Gastrocnemius medialis (tissue), 4 donors: Measurements from ENCODE around the gene TET2. TPM values are rescaled to one million over a fixed set of nuclear protein-coding genes. Genes with fewer than 3 reads are reported as not detected.

Experiments
- ATAC-seq, 2 donors: fragments of 150-250 bp; one replicate each; pipeline ENCODE4 v1.9.1; 2016
- DNase-seq, 2 donors: peaks; one replicate each; pipeline ENCODE4 v3.0.0-alpha.2; 2019
- H3K27ac ChIP-seq, 4 donors: fragments of 200-600 bp; sonication (generic); 1 replicate in 1 of 4; 2 replicates in 3 of 4; pipeline ENCODE4 v1.5.1; 2016 to 2018; ENCODE audit warnings: mild to moderate bottlenecking in 2 of 4, moderate library complexity in 1 of 4
- H3K27me3 ChIP-seq, 3 donors: fragments of 200-600 bp; sonication (generic) in 2 of 3; 1 replicate in 1 of 3; 2 replicates in 2 of 3; pipeline versions ENCODE4 v1.5.1 to v1.6.0; 2016 to 2019; ENCODE audit warnings: mild to moderate bottlenecking in 1 of 3, moderate library complexity in 1 of 3
- H3K36me3 ChIP-seq, 2 donors: fragments of 200-600 bp; sonication (generic) in 1 of 2; one replicate each; pipeline ENCODE4 v1.5.1; 2017 to 2018
- H3K4me1 ChIP-seq, 2 donors: fragments of 200-600 bp; sonication (generic) in 1 of 2; one replicate each; pipeline ENCODE4 v1.5.1; 2016 to 2017; ENCODE audit warnings: mild to moderate bottlenecking in 2 of 2
- H3K4me3 ChIP-seq, 4 donors: fragments of 200-600 bp; sonication (generic) in 3 of 4; 1 replicate in 1 of 4; 2 replicates in 3 of 4; pipeline ENCODE4 v1.5.1; 2016 to 2019; ENCODE audit warnings: mild to moderate bottlenecking in 2 of 4
- H3K9me3 ChIP-seq, 3 donors: fragments of 200-600 bp; sonication (generic) in 2 of 3; 1 replicate in 1 of 3; 2 replicates in 2 of 3; pipeline ENCODE4 v1.5.1; 2016 to 2019
- POLR2A ChIP-seq, 2 donors: fragments of 450-650 bp; IDR thresholded peaks; one replicate each; pipeline ENCODE4 v1.6.1; 2017; ENCODE audit warnings: antibody characterized with exemption in 2 of 2, mild to moderate bottlenecking in 2 of 2, moderate library complexity in 2 of 2
- in situ Hi-C, 4 donors: fragments of 200-750 bp; cut with MboI; loops; one replicate each; pipeline versions ENCODE4 v1.15.0 to v1.8.0; 2017; ENCODE audit warnings: low sequenced_read_pairs in 4 of 4
- intact Hi-C: fragments of 100-400 bp; cut with DNase I; formaldehyde crosslinking; loops from one replicate; pipeline ENCODE4 v1.15.1; 2023; ENCODE audit warnings: low total_unique reads
- total RNA-seq, 4 donors: library from RNA; depleted of rRNA; stranded (reverse); fragments of >200 nt; gene quantifications; one replicate each; pipeline versions ENCODE4 v1.1.0 to v1.2.3, GENCODE V29; 2016
- TF ChIP-seq, protein P1 (sequence below), 5 experiments: fragments of 450-650 bp in 3 of 5; fragments of 200-600 bp in 2 of 5; sonication (generic) in 2 of 5; IDR thresholded peaks in 4 of 5; conservative IDR thresholded peaks in 1 of 5; 1 replicate in 4 of 5; 2 replicates in 1 of 5; pipeline ENCODE4 v1.5.1; 2016 to 2019; ENCODE audit warnings: antibody characterized with exemption in 5 of 5, mild to moderate bottlenecking in 3 of 5, moderate library complexity in 3 of 5

TET2 gene
- total RNA-seq, 4 donors from 2014 or later: 12.9 to 18.0 (median 16.4) TPM

DNA sequence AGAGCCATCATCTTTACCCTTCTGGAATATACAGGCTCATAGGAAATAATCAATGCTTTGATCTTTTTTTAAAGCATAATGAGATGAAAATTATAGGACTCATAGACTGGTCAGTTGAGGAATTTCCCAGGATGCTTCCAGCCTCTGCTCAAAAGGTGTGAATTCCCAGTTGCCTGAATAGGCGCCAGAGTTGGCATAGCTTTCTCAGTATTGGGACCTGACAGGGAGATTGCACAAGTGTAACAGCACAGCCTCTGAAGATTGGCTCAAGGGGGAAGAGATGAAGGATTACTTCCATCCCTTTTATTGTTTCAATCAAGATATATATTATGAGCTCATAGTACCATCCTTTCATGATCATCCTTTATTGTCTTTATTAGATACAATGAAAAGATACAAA, 17.9 kb downstream of the TET2 start:
- DNase-seq (no peak), ATAC-seq (no peak)
- intact Hi-C loops: no loop called here
- H3K4me1 ChIP-seq: peaks cover 21% of the 10 kb centered on the region in 2 donors
- no peak overlapping the region for H3K4me3 ChIP-seq
- no peak overlapping the region for H3K27ac ChIP-seq
- no peak for TF ChIP-seq POLR2A (IDR thresholded peaks at IDR 0.05)
- in situ Hi-C loops: no loop called here
- no peaks in the 10 kb centered on the region for H3K9me3 ChIP-seq
- no peaks in the 10 kb centered on the region for H3K36me3 ChIP-seq
- no peaks in the 10 kb centered on the region for H3K27me3 ChIP-seq

DNA sequence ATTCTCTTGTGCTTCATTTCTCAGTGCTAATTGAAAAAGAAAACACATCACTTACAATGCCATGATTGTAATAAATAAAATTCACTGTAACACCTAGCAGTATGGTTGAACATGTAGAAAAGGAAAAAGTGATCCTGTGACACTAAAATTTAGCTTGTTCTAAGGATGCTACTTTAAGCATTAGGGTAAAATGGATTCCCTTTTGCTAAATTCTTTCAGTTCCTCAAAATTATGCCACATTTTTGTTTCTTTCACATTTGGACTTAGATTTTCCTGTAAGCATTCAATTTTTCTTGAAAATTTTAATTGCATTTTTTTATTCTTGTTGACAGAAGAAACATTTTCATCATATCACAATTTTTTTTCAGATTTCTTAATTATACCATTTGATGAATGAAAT, 19.4 kb downstream of the TET2 start:
- no peak overlapping the region for H3K4me3 ChIP-seq
- intact Hi-C loops (no loop called here), in situ Hi-C loops (no loop called here)
- DNase-seq (no peak), ATAC-seq (no peak)
- peaks cover 31 to 36% of the 10 kb centered on the region in 2 donors for H3K4me1 ChIP-seq
- no peaks in the 10 kb centered on the region for H3K27me3 ChIP-seq
- no peaks in the 10 kb centered on the region for H3K36me3 ChIP-seq
- no peaks in the 10 kb centered on the region for H3K9me3 ChIP-seq
- TF ChIP-seq, protein P1, sequence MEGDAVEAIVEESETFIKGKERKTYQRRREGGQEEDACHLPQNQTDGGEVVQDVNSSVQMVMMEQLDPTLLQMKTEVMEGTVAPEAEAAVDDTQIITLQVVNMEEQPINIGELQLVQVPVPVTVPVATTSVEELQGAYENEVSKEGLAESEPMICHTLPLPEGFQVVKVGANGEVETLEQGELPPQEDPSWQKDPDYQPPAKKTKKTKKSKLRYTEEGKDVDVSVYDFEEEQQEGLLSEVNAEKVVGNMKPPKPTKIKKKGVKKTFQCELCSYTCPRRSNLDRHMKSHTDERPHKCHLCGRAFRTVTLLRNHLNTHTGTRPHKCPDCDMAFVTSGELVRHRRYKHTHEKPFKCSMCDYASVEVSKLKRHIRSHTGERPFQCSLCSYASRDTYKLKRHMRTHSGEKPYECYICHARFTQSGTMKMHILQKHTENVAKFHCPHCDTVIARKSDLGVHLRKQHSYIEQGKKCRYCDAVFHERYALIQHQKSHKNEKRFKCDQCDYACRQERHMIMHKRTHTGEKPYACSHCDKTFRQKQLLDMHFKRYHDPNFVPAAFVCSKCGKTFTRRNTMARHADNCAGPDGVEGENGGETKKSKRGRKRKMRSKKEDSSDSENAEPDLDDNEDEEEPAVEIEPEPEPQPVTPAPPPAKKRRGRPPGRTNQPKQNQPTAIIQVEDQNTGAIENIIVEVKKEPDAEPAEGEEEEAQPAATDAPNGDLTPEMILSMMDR (IDR thresholded peaks at IDR 0.05 in 4 of 5, conservative IDR thresholded peaks at IDR 0.05 in 1 of 5): no peak
- no peak for TF ChIP-seq POLR2A (IDR thresholded peaks at IDR 0.05)
- no peak overlapping the region for H3K27ac ChIP-seq

DNA sequence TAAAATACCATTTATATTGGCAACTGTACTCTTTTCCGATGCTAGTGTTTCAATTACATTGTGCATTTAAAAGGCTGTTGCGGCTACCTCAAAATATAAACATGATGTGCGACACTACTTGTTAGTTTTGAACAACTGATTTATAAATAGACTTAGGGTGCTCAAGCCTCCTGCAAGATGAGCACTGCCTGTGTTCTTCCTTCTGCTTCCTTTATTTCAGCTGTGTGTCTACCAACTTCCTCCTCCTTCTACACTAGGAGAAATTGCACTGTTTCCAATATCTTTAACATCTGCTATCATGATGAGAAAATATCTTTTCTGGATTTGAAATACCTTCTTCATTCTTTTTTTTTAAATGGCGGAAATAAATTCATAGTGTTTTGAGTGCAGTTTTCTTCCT, 24.0 kb downstream of the TET2 start:
- Histone ChIP-seq H3K4me3 (no peak overlapping the region), H3K36me3 (no peaks in the 10 kb centered on the region), H3K27me3 (no peaks in the 10 kb centered on the region), H3K27ac (no peak overlapping the region), H3K9me3 (no peaks in the 10 kb centered on the region), H3K4me1 (peaks cover 16% of the 10 kb centered on the region in 2 donors)
- ATAC-seq (no peak), DNase-seq (no peak)
- in situ Hi-C loops: no loop called here
- TF ChIP-seq, protein P1 (IDR thresholded peaks at IDR 0.05 in 4 of 5, conservative IDR thresholded peaks at IDR 0.05 in 1 of 5): no peak
- intact Hi-C loops: no loop called here

DNA sequence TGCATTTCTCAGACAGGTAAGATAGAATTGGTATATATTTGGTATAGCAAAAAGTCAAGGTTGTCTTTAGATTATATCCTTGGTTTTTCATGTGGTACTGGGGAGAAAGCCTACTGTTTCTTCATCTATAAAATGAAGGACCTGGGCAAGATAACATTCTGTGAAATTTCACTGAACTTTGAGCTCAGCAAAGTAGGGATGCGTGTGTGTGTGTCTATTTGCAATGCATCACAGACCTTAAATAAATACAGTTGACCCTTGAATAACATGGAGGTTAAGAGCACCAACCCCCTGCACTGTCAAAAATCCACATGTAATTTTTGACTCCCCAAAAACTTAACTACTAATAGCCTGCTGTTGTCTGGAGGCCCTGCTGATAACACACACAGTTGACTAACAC, 25.2 kb downstream of the TET2 start:
- ATAC-seq (no peak), DNase-seq (no peak)
- no peak overlapping the region for H3K27ac ChIP-seq
- TF ChIP-seq, protein P1 (IDR thresholded peaks at IDR 0.05 in 4 of 5, conservative IDR thresholded peaks at IDR 0.05 in 1 of 5): no peak
- no peak for TF ChIP-seq POLR2A (IDR thresholded peaks at IDR 0.05)
- intact Hi-C loops: no loop called here
- H3K4me3 ChIP-seq: no peak overlapping the region
- H3K9me3 ChIP-seq: no peaks in the 10 kb centered on the region
- H3K4me1 ChIP-seq: peaks cover 16% of the 10 kb centered on the region in 2 donors
- in situ Hi-C loops: no loop called here
- H3K36me3 ChIP-seq: no peaks in the 10 kb centered on the region
- H3K27me3 ChIP-seq: no peaks in the 10 kb centered on the region

DNA sequence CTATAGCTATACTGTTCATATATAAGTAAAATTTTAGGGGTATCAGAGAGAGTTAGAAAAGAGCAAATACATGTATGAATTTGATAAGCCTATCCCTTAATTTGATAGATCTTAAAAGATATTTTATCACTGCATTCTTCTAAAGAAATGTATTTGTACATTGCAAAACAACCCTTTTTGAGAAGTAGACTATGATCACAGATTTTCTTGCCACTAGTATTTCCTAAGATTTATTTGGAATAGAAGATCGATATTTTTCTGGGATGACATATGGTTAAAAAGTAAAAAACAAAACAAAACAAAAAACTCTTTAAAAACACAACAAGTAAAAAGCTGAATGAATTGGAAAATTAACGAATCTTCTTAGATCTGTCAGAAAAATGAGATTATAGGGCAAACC, 27.4 kb downstream of the TET2 start:
- H3K36me3 ChIP-seq: no peaks in the 10 kb centered on the region
- H3K9me3 ChIP-seq: no peaks in the 10 kb centered on the region
- DNase-seq (no peak), ATAC-seq (no peak)
- intact Hi-C loops (no loop called here), in situ Hi-C loops (no loop called here)
- peaks cover 16% of the 10 kb centered on the region in 2 donors for H3K4me1 ChIP-seq
- H3K4me3 ChIP-seq: no peak overlapping the region
- H3K27ac ChIP-seq: no peak overlapping the region
- no peaks in the 10 kb centered on the region for H3K27me3 ChIP-seq
- TF ChIP-seq, protein P1 (IDR thresholded peaks at IDR 0.05 in 4 of 5, conservative IDR thresholded peaks at IDR 0.05 in 1 of 5): no peak
- TF ChIP-seq POLR2A (IDR thresholded peaks at IDR 0.05): no peak
